HFFc6 (cell line): Measurements from ENCODE around the gene KIF26A. TPM values are rescaled to one million over a fixed set of nuclear protein-coding genes. Genes with fewer than 3 reads are reported as not detected.

Source experiments
- DNase-seq: peaks from one replicate; pipeline ENCODE4 v3.0.0-alpha.2; 2018
- H3K27ac Mint-ChIP-seq: 2 replicates; pipeline ENCODE4 v1.8.0; 2020; ENCODE audit warnings: mild to moderate bottlenecking, mixed read lengths
- H3K27me3 Mint-ChIP-seq: 2 replicates; pipeline ENCODE4 v1.8.0; 2021; ENCODE audit warnings: mild to moderate bottlenecking, moderate library complexity, mixed read lengths; ENCODE audit not compliant: insufficient read depth
- H3K36me3 Mint-ChIP-seq: 2 replicates; pipeline ENCODE4 v1.8.0; 2021; ENCODE audit warnings: low read depth, mixed read lengths
- H3K4me1 Mint-ChIP-seq: 2 replicates; pipeline ENCODE4 v1.8.0; 2020; ENCODE audit warnings: low read depth, mixed read lengths
- H3K4me3 Mint-ChIP-seq: 2 replicates; pipeline ENCODE4 v1.8.0; 2020; ENCODE audit warnings: mild to moderate bottlenecking, moderate library complexity, mixed read lengths
- H3K9me3 Mint-ChIP-seq: 2 replicates; pipeline ENCODE4 v1.8.0; 2020; ENCODE audit warnings: mild to moderate bottlenecking, mixed read lengths
- CTCF ChIP-seq: fragments of 200-600 bp; sonication (generic); IDR thresholded peaks from 2 replicates; pipeline ENCODE4 v1.5.0; 2021; ENCODE audit warnings: antibody characterized with exemption, mild to moderate bottlenecking
- total RNA-seq, 6 experiments: library from RNA; stranded (reverse); fragmentation: NEBNext Ultra II Directional; extraction: Animal tissue kit (Norgen Biotek cat#: 25700); gene quantifications; 2 replicates in 1 of 6; 3 replicates in 5 of 6; pipeline ENCODE4 v1.2.3, GENCODE V29; 2021

The KIF26A gene
- total RNA-seq, 6 experiments from 2014 or later = 0.07 to 0.09 TPM; not detected in 4

GRCh38 chr14:104141621-104142091 is 3.3 kb downstream of the KIF26A start:
- H3K27me3 Mint-ChIP-seq = peaks cover 34% of the 10 kb centered on the region
- no peak for DNase-seq
- no peaks in the 10 kb centered on the region for H3K4me1 Mint-ChIP-seq
- H3K27ac Mint-ChIP-seq = no peak overlapping the region
- no peaks in the 10 kb centered on the region for H3K9me3 Mint-ChIP-seq
- TF ChIP-seq CTCF = no peak
- no peaks in the 10 kb centered on the region for H3K36me3 Mint-ChIP-seq
- no peak overlapping the region for H3K4me3 Mint-ChIP-seq

- TF ChIP-seq CTCF = no peak
- no peak overlapping the region for H3K4me3 Mint-ChIP-seq
- H3K9me3 Mint-ChIP-seq = no peaks in the 10 kb centered on the region
- no peaks in the 10 kb centered on the region for H3K36me3 Mint-ChIP-seq
- no peak overlapping the region for H3K27ac Mint-ChIP-seq
- peaks cover 30% of the 10 kb centered on the region for H3K27me3 Mint-ChIP-seq
- H3K4me1 Mint-ChIP-seq = no peaks in the 10 kb centered on the region
- no peak for DNase-seq
These were observed 4.0 kb downstream of the KIF26A start for GRCh38 chr14:104142136-104142945.

GRCh38 chr14:104142946-104143470 is 4.6 kb downstream of the KIF26A start:
- Mint-ChIP-seq H3K4me3 (no peak overlapping the region), H3K27me3 (peaks cover 28% of the 10 kb centered on the region), H3K4me1 (no peaks in the 10 kb centered on the region), H3K27ac (no peak overlapping the region), H3K9me3 (no peaks in the 10 kb centered on the region), H3K36me3 (no peaks in the 10 kb centered on the region)
- DNase-seq = no peak
- no peak for TF ChIP-seq CTCF

- Mint-ChIP-seq H3K4me1 (no peaks in the 10 kb centered on the region), H3K36me3 (no peaks in the 10 kb centered on the region), H3K9me3 (no peaks in the 10 kb centered on the region), H3K27ac (no peak overlapping the region), H3K27me3 (peaks cover 28% of the 10 kb centered on the region), H3K4me3 (no peak overlapping the region)
- DNase-seq = no peak
- TF ChIP-seq CTCF = no peak
These were observed 5.4 kb downstream of the KIF26A start for GRCh38 chr14:104143521-104144452.

- Mint-ChIP-seq H3K36me3 (no peaks in the 10 kb centered on the region), H3K4me1 (no peaks in the 10 kb centered on the region), H3K27me3 (peaks cover 25% of the 10 kb centered on the region), H3K9me3 (no peaks in the 10 kb centered on the region), H3K4me3 (no peak overlapping the region), H3K27ac (no peak overlapping the region)
- no peak for DNase-seq
- no peak for TF ChIP-seq CTCF
These were observed 6.0 kb downstream of the KIF26A start for GRCh38 chr14:104144453-104144790.
